ENCODE data around the gene NT5C2.
"Not testable (repeated sequence)": the region's sequence is repeated elsewhere in the genome, so short reads cannot be mapped to it uniquely, and the experiment has no call there.

The NT5C2 gene

DNA sequence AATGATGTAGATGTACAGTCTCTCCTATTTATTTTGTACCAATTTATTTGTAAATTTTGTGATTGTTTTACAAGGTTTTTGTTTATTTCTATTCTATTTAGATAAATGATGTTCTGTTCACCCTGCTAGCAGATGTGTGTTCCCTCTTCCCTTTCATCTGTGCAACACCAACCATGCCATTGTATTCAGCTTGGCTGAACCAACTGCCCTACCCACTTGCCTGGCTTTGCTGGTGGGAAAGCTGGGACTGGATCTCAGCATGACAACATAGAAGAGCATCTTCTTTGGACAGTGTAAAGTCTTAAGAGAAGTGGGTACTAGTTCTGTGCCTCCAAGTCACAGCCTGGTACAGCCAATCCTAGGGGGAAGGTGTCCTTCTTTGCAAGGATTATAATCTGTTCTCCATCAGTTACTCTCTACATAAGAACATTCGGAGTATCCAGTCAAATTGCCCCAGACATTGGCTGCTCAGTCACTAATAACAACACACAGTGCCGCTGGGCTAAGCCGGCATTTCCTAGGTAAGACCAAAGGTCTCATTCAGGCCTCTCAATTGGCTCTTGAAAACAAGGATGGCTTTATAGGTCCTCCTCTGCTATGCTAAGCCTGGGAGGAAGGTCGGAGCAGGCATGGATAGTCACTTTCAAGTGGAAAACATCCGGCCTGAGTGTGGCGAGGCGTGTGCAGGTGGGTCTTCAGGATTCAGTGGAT, 109.7 kb downstream of the NT5C2 start:
- DNase-seq: no peak

DNA sequence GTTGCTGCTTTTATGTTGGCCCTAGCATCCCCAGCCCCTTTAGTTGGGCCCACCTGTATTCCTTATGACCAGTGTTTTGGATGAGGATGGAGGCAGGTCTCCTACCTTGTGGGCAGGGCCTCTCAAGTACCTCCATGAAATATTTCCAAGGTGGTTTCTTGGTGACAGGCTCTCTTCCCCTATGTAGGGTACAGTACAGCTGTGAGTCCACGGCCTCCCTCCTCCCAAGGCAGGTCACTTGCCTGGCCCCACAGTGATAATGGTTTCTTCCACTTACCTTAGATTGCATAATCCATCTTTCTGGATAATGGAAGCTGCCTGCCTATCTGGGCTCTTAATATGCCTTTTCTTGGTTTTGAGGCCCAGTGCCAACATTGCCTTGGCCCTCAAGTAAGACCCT, 110.4 kb downstream of the NT5C2 start:
- no peak for DNase-seq

DNA sequence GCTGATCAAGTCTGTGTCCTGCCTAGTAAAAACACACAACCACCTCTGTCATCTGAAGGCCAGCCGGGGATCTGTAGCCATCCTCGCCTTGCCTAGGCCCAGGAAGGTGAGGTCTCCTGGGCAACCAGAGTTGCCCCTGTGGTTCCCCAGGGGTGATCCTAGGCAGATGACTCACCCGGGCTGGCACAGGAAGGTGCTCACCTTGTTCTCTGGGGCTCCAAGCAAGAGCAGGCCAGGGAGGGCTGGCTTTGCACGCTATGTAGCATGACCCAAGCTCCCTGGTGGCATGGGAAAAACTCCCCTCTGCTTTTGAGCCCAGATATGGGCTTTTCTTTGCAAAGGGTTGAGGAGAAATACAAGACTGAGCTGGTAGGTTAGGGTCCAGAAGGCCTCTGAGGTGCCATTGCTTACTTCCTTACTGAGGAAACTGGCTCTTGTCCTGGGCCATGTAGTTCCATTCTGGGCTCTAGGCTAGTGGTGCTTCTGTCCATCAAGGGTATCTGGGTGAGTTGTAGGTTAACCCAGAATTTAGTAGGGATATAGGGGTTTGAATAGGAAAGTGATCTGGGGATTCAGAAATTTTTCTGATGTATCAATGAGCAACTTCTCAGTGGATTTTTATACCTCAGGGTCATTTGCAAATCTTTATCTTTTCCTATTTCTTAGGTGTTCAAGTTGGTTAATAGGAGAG, 112.0 kb downstream of the NT5C2 start:
- DNase-seq: no peak

DNA sequence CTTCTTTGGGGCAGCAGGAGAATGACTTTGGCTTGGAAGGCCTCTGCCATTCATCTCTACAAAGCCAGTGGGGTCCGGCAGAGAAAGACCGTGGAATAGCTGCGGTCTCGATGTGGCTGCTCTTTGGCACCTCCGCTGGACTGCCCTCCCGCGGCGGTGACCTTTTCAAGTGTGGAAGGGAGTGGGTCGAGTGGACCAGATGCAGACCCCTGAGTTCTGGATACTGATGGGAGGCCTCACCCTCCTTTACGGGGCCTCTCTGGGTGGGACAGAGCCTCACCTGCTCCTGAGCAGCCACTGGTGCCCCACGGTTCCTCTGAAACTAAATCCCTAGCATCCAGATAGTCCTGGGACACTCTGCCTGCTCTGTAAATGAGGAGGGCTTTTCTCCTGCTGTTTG, 113.1 kb downstream of the NT5C2 start:
- no peak for DNase-seq

DNA sequence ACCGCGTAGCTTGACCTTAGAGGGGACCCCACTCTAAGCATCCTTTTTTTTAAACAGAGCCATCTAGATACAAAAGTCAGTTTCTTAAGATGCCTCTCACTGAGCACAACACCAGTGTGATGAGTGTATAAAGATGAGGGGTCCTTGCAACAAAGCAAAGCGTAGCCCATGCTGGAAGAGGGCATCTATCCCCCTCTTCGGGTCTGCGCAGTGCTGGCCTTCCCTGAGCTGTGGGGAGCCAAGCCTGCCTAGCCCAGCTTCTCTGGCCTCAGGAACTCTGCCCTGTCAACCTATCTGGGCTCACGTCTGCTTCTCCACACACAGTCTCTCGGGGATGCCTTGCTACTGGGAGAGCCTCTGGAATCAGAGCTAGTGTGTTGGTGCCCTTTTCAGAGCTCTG, 114.0 kb downstream of the NT5C2 start:
- no peak for DNase-seq

DNA sequence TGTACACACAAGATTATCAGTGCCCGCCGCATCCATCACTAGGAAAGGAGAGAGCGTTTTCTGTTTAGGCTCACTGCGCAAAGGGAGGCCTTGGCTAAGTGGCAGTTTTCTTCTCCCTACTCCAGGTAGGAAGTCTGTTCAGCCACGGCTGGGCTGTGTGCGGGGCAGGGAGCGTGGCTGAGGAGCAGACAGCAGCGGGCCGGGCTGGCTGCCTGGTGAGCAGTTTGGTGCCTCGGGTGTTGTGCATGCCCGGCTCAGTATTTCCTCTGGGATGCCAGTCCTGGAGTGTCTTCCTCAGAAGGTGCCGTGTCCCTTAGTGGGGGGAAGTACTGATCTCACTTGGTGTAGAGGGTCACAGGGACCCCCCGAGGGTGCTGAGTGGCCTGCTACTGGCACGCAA, 114.4 kb downstream of the NT5C2 start:
- DNase-seq: no peak

DNA sequence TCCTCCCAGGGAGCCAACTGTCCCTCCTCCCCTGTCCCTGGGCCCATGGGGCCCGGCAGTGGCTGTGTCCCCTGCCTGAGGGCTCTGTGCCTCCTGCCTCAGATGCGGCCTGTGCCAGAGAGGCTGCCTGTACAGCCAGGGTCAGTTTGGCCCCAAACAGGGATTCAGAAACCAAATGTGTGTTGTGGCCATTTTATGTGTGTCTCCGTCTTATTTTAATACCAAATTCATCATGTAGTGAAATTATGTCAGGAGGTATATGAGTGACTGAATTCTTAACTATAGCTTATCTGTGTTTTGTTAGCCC, 114.8 kb downstream of the NT5C2 start:
- DNase-seq: no peak

DNA sequence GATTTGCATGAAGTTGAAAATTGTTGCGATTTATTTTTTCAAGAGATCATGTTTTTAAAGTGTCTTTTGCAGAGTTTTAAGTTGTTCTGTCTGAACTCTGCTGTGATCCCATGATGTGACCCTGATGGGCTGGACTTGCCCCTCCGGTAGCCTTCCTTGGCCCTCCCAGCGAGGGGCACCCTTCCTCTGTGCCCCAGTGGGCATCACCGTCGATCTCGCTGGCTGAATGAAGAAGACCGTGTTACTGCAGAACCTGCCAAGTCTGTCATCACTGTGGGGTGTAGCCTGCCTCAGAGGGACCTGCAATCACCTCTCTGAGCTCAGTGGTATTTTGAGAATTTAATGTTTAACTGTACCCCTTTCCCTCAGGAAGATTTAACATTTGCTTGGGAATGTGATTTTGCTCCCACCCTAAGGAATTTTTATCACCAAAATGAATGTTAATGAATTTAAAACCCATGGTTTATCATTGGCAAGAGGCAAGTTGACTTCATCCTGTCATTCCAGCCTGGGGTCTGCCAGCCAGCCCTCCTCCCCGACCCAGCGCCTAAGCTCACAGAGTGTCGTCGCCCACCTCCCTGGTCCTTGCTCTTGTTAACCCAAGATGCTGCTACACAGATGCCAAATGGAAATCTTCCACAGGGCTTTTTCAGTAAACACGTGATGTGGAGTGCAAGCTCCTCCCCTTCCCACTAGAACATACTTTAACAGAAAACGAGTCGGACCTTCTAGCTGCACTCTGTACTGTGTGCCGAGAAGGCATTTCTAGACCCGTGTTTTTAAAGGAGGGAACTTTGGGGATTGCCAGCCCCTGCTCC, 115.4 kb downstream of the NT5C2 start:
- no peak for DNase-seq

DNA sequence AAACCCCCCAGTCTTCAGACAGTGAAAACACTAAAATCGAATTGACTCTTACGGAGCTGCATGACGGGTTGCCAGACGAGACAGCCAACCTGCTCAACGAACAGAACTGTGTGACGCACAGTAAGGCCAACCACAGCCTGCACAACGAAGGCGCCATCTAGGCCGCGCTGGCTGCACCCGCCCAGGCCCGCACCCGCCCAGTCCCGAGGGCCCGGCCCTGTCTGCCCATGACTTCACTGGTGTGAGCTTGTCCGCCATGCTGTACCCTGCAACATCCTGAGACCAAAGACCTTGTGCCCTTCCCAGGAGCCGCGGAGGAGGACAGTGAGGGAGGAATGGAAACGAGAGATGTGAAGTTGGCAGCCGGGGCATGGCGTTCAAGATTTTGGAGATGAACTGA, 116.1 kb downstream of the NT5C2 start:
- no peak for DNase-seq

DNA sequence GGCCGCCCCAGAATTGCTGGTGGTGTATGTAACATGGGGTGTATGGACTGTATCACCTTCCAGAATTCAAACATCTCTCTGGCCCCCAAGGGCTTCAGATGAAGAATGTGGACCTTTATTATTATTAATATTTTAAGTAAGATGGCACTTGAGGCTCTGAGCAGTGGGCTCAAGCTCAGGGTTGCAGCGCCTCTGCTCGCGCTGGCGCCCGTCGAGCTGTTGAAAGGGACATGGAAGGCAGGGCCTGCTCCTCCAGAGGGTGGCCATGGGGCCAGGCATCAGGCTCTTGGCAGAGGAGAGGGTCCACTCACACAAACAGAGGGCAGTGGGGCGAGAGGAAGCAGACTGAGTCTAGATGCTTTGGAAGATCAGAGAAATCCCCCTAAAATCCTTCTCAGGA, 120.2 kb downstream of the NT5C2 start:
- DNase-seq: no peak

DNA sequence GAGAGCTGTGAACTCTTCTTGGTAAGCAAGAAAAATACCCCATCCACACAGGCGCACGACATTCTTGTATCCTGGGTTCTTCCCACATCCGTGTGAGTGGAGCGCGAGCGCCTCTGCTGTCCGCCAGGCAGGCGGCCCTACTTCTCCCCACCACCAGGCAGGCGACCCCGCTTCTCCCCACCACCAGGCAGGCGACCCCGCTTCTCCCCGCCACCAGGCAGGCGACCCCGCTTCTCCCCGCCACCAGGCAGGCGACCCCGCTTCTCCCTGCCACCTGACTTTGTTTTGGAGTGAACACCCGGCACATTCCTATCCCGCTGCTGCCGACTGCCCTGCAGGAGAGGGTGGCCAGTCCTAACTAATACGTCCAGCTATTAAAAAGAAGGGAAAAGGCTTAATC, 120.8 kb downstream of the NT5C2 start:
- no peak for DNase-seq

DNA sequence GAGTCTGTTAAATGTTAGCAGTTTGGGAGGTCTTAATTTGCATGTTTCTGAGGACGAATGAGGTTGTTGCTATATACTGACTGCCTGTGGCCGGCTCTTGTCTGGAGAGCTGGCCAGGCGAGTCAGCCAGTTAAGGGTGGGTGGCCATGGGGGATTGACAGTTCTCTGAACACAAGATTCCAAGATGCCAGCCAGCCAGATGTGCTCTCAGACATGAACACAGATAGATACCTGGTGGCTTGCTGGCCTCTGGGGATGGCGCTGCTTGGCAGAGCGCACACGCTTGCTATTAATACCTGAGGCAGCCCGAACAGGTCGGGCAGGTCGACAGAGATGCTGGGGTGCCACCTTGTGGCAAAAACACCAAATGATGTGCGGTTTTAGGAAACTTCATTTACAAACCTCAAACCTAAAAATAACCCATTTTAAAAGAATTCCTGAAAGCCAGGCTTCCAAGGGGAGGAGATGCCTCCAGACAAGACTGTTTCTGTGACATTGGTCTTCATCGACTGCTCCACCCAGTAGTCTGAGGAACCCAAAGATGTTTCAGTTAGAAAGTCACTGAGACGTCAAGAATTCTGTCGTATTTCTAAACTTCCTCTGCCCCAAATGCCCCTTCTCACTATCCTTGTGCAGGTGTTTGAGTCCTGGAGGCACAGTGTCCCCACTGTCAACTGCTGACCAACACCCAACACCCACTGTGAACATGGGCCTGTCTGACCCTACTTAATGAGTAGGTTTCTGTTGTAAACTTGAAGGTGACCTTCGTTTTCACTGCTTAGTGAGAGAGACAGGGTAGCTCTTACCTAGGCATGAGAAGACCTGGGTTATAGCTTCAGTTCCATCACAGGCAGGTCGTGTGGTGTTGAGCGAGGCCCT, 123.4 kb downstream of the NT5C2 start:
- peak; percentile 75 for DNase-seq

DNA sequence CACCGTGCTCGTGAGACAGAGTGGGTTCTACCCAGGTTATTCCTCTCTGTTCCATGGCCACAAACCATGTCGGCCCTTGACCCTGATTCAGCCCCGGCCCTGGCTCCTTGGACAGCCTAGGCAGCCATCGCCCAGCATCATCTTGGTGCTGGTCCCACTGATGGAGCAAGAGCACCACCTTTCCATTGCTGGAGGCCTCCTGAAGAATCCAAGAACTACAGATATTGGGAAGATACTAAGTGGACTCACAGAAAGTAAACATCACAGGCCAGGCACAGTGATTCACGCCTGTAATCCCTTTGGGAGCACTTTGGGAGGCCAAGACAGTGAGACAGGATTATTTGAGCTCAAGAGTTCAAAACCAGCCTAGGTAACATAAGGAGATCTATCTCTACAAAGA, 125.1 kb downstream of the NT5C2 start:
- no peak for DNase-seq

DNA sequence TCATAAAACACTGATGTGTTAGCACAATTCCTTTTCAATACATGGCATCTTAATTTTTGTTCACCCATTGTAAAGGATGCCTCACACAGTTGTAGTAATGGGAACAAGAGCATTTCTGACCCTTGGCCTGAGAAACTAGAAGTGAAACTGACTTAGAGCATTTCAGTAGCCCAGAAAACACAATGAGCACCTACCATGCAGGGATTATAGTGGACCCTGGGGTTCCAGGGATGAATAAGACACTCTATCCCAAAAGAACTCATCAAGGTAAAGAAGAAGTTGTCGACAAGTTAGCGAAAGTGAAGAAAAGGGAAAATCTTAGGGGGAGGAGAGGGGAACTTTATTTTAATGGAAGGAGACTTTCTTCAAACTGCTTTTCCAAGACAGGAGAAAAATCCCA, 125.6 kb downstream of the NT5C2 start:
- DNase-seq: no peak

DNA sequence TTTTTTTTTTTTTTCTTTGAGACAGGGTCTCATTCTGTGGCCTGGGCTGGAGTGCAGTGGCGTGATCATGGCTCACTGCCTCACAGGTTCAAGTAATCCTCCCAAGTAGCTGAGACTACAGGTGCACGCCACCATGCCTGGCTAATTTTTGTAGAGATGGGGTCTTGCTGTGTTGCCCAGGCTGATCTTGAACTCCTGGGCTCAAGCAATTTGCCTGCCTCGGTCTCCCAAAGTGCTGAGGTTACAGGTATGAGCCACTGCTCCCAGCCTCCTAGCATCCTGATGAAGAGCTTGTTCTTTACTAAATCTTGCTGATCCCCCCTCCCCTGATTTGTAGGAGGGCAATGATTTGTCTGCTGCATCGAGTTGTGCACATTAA, 126.0 kb downstream of the NT5C2 start:
- DNase-seq: not testable (repeated sequence)

DNA sequence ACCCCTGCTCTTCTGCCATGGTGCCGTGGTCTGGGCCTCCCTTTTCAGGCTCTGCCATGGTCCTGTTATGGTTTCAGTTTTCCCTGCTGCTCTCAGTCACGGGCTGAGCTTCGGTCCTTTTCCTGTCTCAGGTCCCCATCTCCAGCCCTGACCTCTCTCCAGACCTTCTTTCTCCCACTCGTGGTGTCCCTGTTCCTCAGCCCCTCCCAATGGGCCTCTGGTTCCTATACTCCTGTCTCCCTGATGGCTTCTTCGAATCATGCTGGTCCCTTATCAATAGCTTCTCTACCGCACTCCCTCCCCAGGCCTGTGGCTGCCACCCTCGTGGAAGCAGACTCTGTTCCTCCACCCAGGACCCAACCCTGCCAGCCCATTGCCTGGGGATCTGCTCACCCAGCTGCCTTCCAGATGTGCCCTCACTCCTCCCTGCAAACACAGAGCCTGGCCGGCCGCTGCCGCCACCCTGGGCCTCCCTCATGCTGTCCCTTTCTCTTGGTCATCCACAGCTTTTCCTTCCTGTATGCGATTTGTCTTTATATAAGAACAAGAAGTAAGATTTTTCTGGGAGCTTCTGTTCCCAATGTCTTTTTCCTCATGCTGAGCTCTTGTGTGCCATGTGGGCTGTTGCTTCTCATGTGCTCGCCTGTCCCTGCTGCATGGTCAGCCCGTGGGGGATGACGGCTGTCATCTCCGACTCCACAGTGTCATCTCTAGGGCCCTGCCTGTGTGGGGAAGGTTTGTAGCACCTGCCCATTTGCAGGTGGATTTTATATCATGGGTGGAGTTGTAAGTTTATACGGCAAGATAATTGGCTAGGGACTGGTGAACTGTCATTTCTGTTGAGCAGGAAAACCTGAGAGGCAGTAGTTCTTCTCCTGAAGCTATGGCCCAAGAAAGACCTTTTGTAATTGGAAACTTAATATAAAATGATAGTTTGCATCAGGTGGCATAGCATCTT, 126.7 kb downstream of the NT5C2 start:
- DNase-seq: no peak

DNA sequence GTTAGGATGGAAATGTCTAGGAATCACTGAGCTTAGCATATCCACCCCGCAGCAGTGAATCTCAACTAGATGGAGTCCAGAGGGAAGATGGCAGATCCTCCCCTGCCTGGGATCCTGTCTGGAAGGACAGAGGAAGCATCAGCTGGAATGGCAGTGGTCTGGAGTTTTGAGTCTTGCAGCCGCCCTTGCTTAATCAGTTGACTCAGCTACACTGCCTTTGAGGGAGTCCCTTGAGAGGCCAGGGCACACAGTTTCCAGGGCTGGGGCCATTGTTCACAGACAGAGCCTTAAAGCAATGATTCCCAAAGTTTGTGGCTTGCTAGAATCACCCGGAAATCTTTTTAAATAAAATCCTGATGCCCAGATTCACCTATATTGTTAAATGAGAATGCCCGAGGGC, 128.1 kb downstream of the NT5C2 start:
- DNase-seq: no peak

DNA sequence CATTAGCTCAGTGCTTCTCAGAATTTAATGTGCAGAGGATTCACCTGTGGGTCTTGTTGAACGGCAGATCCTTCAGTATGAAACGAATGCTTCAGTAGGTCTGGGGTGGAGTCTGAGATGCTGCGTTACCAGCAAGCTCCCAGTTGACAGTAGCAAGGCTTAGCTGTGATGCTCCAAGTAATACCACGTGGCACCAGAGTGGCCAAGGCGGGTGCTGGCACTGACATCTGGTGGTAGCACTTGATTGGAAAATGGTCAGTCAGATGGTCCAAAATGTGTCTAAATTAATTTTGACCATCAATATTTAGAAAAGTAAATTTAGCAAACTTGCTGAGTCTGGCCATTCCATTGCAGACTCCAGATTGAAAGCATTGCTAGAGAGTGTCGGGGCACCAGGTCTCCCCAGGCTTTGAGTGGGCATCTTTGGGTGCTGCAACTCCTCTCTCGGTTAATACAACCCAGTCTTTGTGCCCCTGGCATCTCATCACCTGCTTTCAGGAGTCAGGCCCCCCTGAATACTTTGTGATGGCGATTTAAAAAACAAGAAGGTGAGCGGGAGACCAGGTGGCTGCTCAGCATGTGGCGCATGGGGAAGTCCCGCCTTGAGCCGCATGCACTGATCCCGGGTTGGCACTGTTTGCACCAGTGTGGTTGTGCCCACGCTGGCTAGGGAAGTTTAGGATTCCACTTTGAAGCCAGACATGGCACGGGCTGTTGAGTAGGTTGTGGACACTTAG, 130.1 kb downstream of the NT5C2 start:
- no peak for DNase-seq

DNA sequence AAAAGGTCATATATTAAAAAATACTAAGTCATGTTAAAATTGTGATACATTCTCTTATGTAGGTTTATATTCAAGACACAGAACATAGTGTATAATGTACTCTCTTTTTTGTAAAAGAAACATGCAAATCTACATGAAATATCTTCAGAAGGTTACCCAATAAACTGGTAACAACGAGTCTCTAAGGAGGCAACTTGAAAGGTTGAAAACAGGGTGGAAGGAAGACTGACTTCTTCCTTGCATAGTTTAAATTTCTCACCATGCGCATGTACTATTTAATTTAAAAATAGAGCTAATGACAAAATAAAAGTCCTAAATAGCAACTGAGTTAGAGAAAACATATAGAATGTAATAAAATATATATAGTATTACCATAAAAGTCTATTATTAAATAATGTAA, 132.5 kb downstream of the NT5C2 start:
- DNase-seq: no peak

DNA sequence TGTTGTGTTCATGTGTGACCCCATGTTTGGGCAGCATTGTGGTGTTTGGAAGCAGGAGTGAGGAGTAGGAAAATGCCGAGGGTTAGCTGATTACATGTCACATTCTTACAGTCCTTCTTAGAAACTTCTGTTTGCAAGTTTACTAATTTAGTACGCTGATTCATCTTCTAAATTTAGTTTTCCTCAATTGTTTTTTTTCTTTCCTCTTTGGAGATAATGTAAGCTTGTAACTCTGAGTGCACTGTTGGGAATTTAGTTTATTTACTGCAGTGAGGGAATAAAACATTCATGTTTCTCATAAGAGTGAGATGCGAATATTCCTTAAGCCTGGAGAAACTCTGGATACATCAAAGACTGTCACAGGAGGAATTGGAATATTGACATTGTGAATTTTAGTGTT, 135.0 kb downstream of the NT5C2 start:
- DNase-seq: no peak

DNA sequence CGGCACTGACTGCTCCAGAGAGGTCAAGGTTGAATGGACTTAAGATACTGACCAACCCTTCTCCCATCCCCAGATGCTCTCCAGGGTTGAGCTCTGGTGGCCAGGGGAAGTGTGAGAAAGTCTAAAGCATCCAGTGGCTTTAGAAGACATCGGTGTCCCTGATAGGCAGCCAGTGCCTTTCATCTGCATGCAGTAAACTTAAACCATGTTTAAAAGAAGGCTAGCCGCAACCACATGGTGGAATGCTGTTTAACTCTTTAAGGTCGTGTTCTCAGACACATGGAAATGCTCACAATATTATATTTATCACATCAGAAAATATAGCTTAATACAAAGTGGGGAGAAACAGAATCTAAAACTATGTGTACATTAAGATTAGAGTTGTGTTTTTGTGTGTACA, 138.0 kb downstream of the NT5C2 start:
- DNase-seq: no peak

All from activated naive CD4-positive, alpha-beta T cell treated with Interleukin-2 at 50 U/mL for 16 hours (primary cell).